ENCODE measurements around the gene SVOP.

DNA sequence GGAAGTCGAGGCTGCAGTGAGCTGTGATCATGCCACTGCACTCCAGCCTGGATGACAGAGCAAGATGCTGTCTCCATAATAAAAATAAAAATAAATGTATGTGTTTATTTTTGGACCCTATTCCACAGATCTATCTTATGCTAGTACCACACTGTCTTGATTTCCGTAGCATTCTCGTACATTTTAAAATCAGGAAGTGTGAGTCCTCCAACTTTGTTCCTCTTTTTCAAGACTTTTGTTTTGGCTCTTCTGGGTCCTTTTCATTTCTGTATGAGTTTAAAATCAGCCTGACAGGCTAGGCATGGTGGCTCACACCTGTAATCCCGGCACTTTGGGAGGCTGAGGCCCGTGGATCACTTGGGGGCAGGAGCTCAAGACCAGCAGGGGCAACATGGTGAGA is 115.1 kb downstream of the SVOP start:
- TF ChIP-seq RFX5 (IDR thresholded peaks at IDR 0.05) (no peak), JUN (IDR thresholded peaks at IDR 0.05) (no peak), FOSB (CRISPR knock-in tag; IDR thresholded peaks at IDR 0.05) (no peak), CTCF (IDR thresholded peaks at IDR 0.05) (no peak), POLR2A (IDR thresholded peaks at IDR 0.05; ENCODE audit: low read length) (no peak)
